Astrocyte (in vitro differentiated cells and primary cell): ENCODE measurements around the gene CDKN2B-AS1. TPM values are rescaled to one million over a fixed set of nuclear protein-coding genes. Genes with fewer than 3 reads are reported as not detected.

Experiments used
- DNase-seq: peaks from one replicate; pipeline ENCODE4 v3.0.0-alpha.2; 2010; ENCODE audit warnings: low read depth
- FAIRE-seq: peaks from 2 replicates; lab custom pipeline; 2011; peaks lifted over from hg19 to GRCh38; lab: Jason Lieb, UNC
- H2AFZ ChIP-seq: 2 replicates; pipeline ENCODE4 v1.6.0; 2012; ENCODE audit warnings: low read depth, low read length, inconsistent platforms
- H3K27ac ChIP-seq: 2 replicates; pipeline ENCODE4 v1.5.1; 2011; ENCODE audit warnings: low read depth, low read length, inconsistent platforms
- H3K27me3 ChIP-seq: 2 replicates; pipeline ENCODE4 v1.6.0; 2011; ENCODE audit warnings: low read length, inconsistent platforms; ENCODE audit not compliant: insufficient read depth
- H3K36me3 ChIP-seq: 2 replicates; pipeline ENCODE4 v1.5.1; 2011; ENCODE audit warnings: low read length, inconsistent platforms; ENCODE audit not compliant: insufficient read depth
- H3K4me1 ChIP-seq: 2 replicates; pipeline ENCODE4 v1.5.1; 2011; ENCODE audit warnings: low read length, inconsistent platforms; ENCODE audit not compliant: insufficient read depth
- H3K4me2 ChIP-seq: 2 replicates; pipeline ENCODE4 v1.6.0; 2012; ENCODE audit warnings: low read length, inconsistent platforms
- H3K4me3 ChIP-seq: 2 replicates; pipeline ENCODE4 v1.5.1; 2011; ENCODE audit warnings: low read depth, mild to moderate bottlenecking, low read length, inconsistent platforms; ENCODE audit not compliant: insufficient read depth
- H3K79me2 ChIP-seq: 2 replicates; pipeline ENCODE4 v1.6.0; 2012; ENCODE audit warnings: mild to moderate bottlenecking, low read length, inconsistent platforms; ENCODE audit not compliant: insufficient read depth
- H3K9ac ChIP-seq: 2 replicates; pipeline ENCODE4 v1.6.0; 2012; ENCODE audit warnings: mild to moderate bottlenecking, low read length, inconsistent platforms
- H3K9me3 ChIP-seq: 2 replicates; pipeline ENCODE4 v1.5.1; 2012; ENCODE audit warnings: low read depth, mild to moderate bottlenecking, low read length, inconsistent platforms; ENCODE audit not compliant: insufficient read depth
- H4K20me1 ChIP-seq: 2 replicates; pipeline ENCODE4 v1.6.0; 2012; ENCODE audit warnings: low read length, inconsistent platforms; ENCODE audit not compliant: insufficient read depth
- H3K27ac Mint-ChIP-seq: one replicate; pipeline ENCODE4 v1.8.0; 2021; ENCODE audit warnings: mild to moderate bottlenecking, mixed read lengths; ENCODE audit not compliant: unreplicated experiment
- H3K27me3 Mint-ChIP-seq: one replicate; pipeline ENCODE4 v1.8.0; 2021; ENCODE audit warnings: low read depth, mixed read lengths; ENCODE audit not compliant: unreplicated experiment
- H3K36me3 Mint-ChIP-seq: one replicate; pipeline ENCODE4 v1.8.0; 2021; ENCODE audit warnings: low read depth, mixed read lengths; ENCODE audit not compliant: unreplicated experiment
- H3K4me1 Mint-ChIP-seq: one replicate; pipeline ENCODE4 v1.8.0; 2021; ENCODE audit warnings: low read depth, mixed read lengths; ENCODE audit not compliant: unreplicated experiment
- H3K4me3 Mint-ChIP-seq: one replicate; pipeline ENCODE4 v1.8.0; 2021; ENCODE audit warnings: mild to moderate bottlenecking, moderate library complexity, mixed read lengths; ENCODE audit not compliant: unreplicated experiment
- H3K9me3 Mint-ChIP-seq: one replicate; pipeline ENCODE4 v1.8.0; 2021; ENCODE audit warnings: mild to moderate bottlenecking, mixed read lengths; ENCODE audit not compliant: unreplicated experiment
- EZH2 ChIP-seq: IDR thresholded peaks from 2 replicates; pipeline ENCODE4 v1.6.1; 2012; ENCODE audit warnings: mild to moderate bottlenecking, low read length, inconsistent platforms; ENCODE audit not compliant: insufficient read depth
- total RNA-seq: library from RNA; stranded (reverse); gene quantifications from 2 replicates; pipeline ENCODE4 v1.2.1, GENCODE V29; 2021
- TF ChIP-seq, protein P1 (sequence below): IDR thresholded peaks from 2 replicates; pipeline ENCODE4 v1.5.1; 2011; ENCODE audit warnings: low read depth, mild to moderate bottlenecking, inconsistent platforms, low read length, moderate library complexity; ENCODE audit not compliant: insufficient read depth

CDKN2B-AS1 gene
- total RNA-seq, 1 donor from 2014 or later = 2.3 TPM

DNA sequence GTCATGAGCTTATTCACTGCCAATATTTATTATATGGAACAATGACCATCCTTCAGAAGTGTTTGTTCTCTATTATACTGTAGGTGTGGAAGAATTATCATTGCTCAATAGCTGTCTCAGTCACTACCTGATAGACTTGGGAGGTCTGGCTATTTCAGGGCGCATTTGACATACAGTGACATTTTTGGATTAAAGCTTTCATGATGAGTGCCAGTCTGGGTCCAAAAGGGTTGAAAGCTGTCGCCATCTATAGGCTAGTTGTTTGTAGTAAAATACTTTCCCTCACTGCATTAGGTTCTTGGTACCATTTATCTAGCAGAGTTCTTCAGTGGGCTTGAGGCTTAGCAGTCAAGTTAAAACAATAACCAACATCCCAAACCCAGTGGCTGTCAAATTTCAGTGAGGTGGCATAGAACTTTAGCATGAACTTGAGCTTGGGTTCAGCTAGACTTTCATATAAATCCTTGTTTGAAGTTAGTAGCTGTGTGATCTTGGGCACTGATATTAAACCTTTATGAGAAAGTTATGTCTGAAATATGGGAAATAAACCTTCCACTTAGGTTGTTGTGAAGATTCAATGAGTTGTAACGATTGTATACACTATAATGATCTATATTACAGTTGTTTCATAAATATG is 125.0 kb downstream of the CDKN2B-AS1 start:
- Histone ChIP-seq H3K4me2 (no peak overlapping the region), H3K27ac (no peak overlapping the region), H3K9ac (no peak overlapping the region), H2AFZ (no peak overlapping the region), H3K9me3 (no peaks in the 10 kb centered on the region), H3K79me2 (no peaks in the 10 kb centered on the region), H3K36me3 (no peaks in the 10 kb centered on the region), H3K4me3 (no peak overlapping the region), H4K20me1 (no peaks in the 10 kb centered on the region), H3K4me1 (peaks cover 34% of the 10 kb centered on the region), H3K27me3 (no peaks in the 10 kb centered on the region)
- DNase-seq (no peak), FAIRE-seq (peak; percentile 37)
- peaks cover 6% of the 10 kb centered on the region for H3K9me3 Mint-ChIP-seq
- no peak for TF ChIP-seq EZH2
- TF ChIP-seq, protein P1, sequence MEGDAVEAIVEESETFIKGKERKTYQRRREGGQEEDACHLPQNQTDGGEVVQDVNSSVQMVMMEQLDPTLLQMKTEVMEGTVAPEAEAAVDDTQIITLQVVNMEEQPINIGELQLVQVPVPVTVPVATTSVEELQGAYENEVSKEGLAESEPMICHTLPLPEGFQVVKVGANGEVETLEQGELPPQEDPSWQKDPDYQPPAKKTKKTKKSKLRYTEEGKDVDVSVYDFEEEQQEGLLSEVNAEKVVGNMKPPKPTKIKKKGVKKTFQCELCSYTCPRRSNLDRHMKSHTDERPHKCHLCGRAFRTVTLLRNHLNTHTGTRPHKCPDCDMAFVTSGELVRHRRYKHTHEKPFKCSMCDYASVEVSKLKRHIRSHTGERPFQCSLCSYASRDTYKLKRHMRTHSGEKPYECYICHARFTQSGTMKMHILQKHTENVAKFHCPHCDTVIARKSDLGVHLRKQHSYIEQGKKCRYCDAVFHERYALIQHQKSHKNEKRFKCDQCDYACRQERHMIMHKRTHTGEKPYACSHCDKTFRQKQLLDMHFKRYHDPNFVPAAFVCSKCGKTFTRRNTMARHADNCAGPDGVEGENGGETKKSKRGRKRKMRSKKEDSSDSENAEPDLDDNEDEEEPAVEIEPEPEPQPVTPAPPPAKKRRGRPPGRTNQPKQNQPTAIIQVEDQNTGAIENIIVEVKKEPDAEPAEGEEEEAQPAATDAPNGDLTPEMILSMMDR = peak; percentile 51
- H3K36me3 Mint-ChIP-seq = peaks cover 4% of the 10 kb centered on the region
- no peak overlapping the region for H3K27ac Mint-ChIP-seq
- H3K27me3 Mint-ChIP-seq = no peaks in the 10 kb centered on the region
- H3K4me1 Mint-ChIP-seq = peaks cover 53% of the 10 kb centered on the region
- H3K4me3 Mint-ChIP-seq = no peak overlapping the region

GRCh38 chr9:22120159-22120549 is 125.6 kb downstream of the CDKN2B-AS1 start:
- no peaks in the 10 kb centered on the region for H3K36me3 ChIP-seq
- H4K20me1 ChIP-seq = no peaks in the 10 kb centered on the region
- no peaks in the 10 kb centered on the region for H3K9me3 ChIP-seq
- no peaks in the 10 kb centered on the region for H3K79me2 ChIP-seq
- Mint-ChIP-seq H3K4me3 (no peak overlapping the region), H3K36me3 (peaks cover 2% of the 10 kb centered on the region), H3K27ac (no peak overlapping the region), H3K9me3 (peaks cover 6% of the 10 kb centered on the region), H3K27me3 (no peaks in the 10 kb centered on the region), H3K4me1 (peaks cover 50% of the 10 kb centered on the region)
- H3K4me1 ChIP-seq = peaks cover 29% of the 10 kb centered on the region
- no peak for TF ChIP-seq EZH2
- TF ChIP-seq, protein P1 = no peak
- H3K9ac ChIP-seq = no peak overlapping the region
- no peak overlapping the region for H3K27ac ChIP-seq
- no peak overlapping the region for H2AFZ ChIP-seq
- FAIRE-seq (no peak), DNase-seq (no peak)
- H3K4me3 ChIP-seq = no peak overlapping the region
- H3K27me3 ChIP-seq = no peaks in the 10 kb centered on the region
- no peak overlapping the region for H3K4me2 ChIP-seq

GRCh38 chr9:22120595-22120994 is 126.0 kb downstream of the CDKN2B-AS1 start:
- H3K27ac ChIP-seq = no peak overlapping the region
- H3K27me3 ChIP-seq = no peaks in the 10 kb centered on the region
- H2AFZ ChIP-seq = no peak overlapping the region
- H3K9ac ChIP-seq = no peak overlapping the region
- H4K20me1 ChIP-seq = no peaks in the 10 kb centered on the region
- H3K4me2 ChIP-seq = no peak overlapping the region
- H3K27ac Mint-ChIP-seq = no peak overlapping the region
- peaks cover 6% of the 10 kb centered on the region for H3K9me3 Mint-ChIP-seq
- no peaks in the 10 kb centered on the region for H3K27me3 Mint-ChIP-seq
- FAIRE-seq = no peak
- H3K4me3 ChIP-seq = no peak overlapping the region
- H3K9me3 ChIP-seq = no peaks in the 10 kb centered on the region
- H3K36me3 Mint-ChIP-seq = peaks cover 2% of the 10 kb centered on the region
- H3K4me3 Mint-ChIP-seq = no peak overlapping the region
- no peak for DNase-seq
- H3K4me1 Mint-ChIP-seq = peaks cover 46% of the 10 kb centered on the region
- no peak for TF ChIP-seq EZH2
- TF ChIP-seq, protein P1 = no peak
- no peaks in the 10 kb centered on the region for H3K79me2 ChIP-seq
- H3K36me3 ChIP-seq = no peaks in the 10 kb centered on the region
- peaks cover 27% of the 10 kb centered on the region for H3K4me1 ChIP-seq
